ENCODE results near the gene RNASE12. TPM values are rescaled to one million over a fixed set of nuclear protein-coding genes. Genes with fewer than 3 reads are reported as not detected.
A peak's percentile ranks its signal among the peaks of the same experiment; 100 is the strongest.

RNASE12 gene
- total and polyA plus RNA-seq, 9 of the 15 experiments (the other 6 are each of a cell fraction or from before 2014, with no cell fraction given) = 0.24 TPM; not detected in 8

GRCh38 chr14:20632831-20633691, 41.9 kb upstream of the RNASE12 start (continued):
- TF ChIP-seq CREB3 (tag; conservative IDR thresholded peaks at IDR 0.05; ENCODE audit: low read depth) (no peak), STAT6 (CRISPR knock-in tag; IDR thresholded peaks at IDR 0.05) (no peak), HDAC1 (IDR thresholded peaks at IDR 0.05) (peak; percentile 54 to 76; a peak in 3 of 4 replicates), ZBTB26 (CRISPR knock-in tag; IDR thresholded peaks at IDR 0.05) (no peak), E2F5 (CRISPR knock-in tag; IDR thresholded peaks at IDR 0.05) (no peak), ZNF197 (CRISPR knock-in tag; IDR thresholded peaks at IDR 0.05; ENCODE audit: low read depth) (no peak), GTF2F1 (IDR thresholded peaks at IDR 0.05; ENCODE audit: low read depth, low read length) (no peak), IRF1 (CRISPR knock-in tag; IDR thresholded peaks at IDR 0.05; ENCODE audit: borderline replicate concordance) (no peak), PRMT5 (CRISPR knock-in tag; IDR thresholded peaks at IDR 0.05) (no peak), HNRNPUL1 (IDR thresholded peaks at IDR 0.05; ENCODE audit: low read length) (no peak), ATF2 (CRISPR knock-in tag; IDR thresholded peaks at IDR 0.05) (no peak), ARID1B (IDR thresholded peaks at IDR 0.05) (no peak), IRF9 (tag; IDR thresholded peaks at IDR 0.05) (no peak), RB1 (IDR thresholded peaks at IDR 0.05; ENCODE audit: low read depth) (no peak), ZNF436 (CRISPR knock-in tag; IDR thresholded peaks at IDR 0.05) (no peak), TRIM28 (IDR thresholded peaks at IDR 0.05) (no peak), NFIX (CRISPR knock-in tag; IDR thresholded peaks at IDR 0.05; ENCODE audit: low read depth) (no peak), RFX5 (IDR thresholded peaks at IDR 0.05; ENCODE audit: low read depth, low read length) (peak; percentile 7; the same call in 1 of the 2 replicates), ZNF77 (CRISPR knock-in tag; IDR thresholded peaks at IDR 0.05) (no peak)

All from K562 (cell line).